Liver (tissue), 9 donors: Measurements from ENCODE around the gene CLEC4E. TPM values are rescaled to one million over a fixed set of nuclear protein-coding genes. Genes with fewer than 3 reads are reported as not detected.

Experiments
- DNase-seq: peaks from one replicate; pipeline ENCODE4 v3.0.0-alpha.2; 2017; ENCODE audit warnings: low spot score
- H3K27ac ChIP-seq, 2 donors: one replicate each; pipeline ENCODE4 v1.7.0; 2013; ENCODE audit warnings: inconsistent platforms in 2 of 2, low read length in 2 of 2, control low read depth in 1 of 2, low read depth in 1 of 2, mild to moderate bottlenecking in 1 of 2
- H3K27me3 ChIP-seq, 4 donors: one replicate each; pipeline versions ENCODE4 v1.6.1 to v1.7.0; 2013; ENCODE audit warnings: low read length in 3 of 4, inconsistent platforms in 1 of 4, mild to moderate bottlenecking in 1 of 4, moderate library complexity in 1 of 4; ENCODE audit not compliant: control insufficient read depth in 4 of 4, insufficient read depth in 4 of 4
- H3K36me3 ChIP-seq, 4 donors: one replicate each; pipeline versions ENCODE4 v1.6.1 to v1.7.0; 2013; ENCODE audit warnings: low read length in 3 of 4, mild to moderate bottlenecking in 3 of 4, low read depth in 1 of 4, moderate library complexity in 1 of 4; ENCODE audit not compliant: control insufficient read depth in 4 of 4, insufficient read depth in 3 of 4
- H3K4me1 ChIP-seq, 4 donors: one replicate each; pipeline versions ENCODE4 v1.6.1 to v1.7.0; 2013; ENCODE audit warnings: low read length in 3 of 4, mild to moderate bottlenecking in 3 of 4, moderate library complexity in 1 of 4; ENCODE audit not compliant: control insufficient read depth in 4 of 4, insufficient read depth in 4 of 4
- H3K4me3 ChIP-seq, 3 donors: one replicate each; pipeline versions ENCODE4 v1.6.1 to v1.7.0; 2013; ENCODE audit warnings: low read length in 3 of 3, control low read depth in 1 of 3, low read depth in 1 of 3, mild to moderate bottlenecking in 1 of 3
- H3K9ac ChIP-seq, 2 donors: one replicate each; pipeline ENCODE4 v1.7.0; 2013; ENCODE audit warnings: low read length in 2 of 2, mild to moderate bottlenecking in 2 of 2, moderate library complexity in 2 of 2, control low read depth in 1 of 2, low read depth in 1 of 2
- H3K9me3 ChIP-seq, 4 donors: one replicate each; pipeline versions ENCODE4 v1.6.1 to v1.7.0; 2013; ENCODE audit warnings: low read length in 3 of 4; ENCODE audit not compliant: control insufficient read depth in 4 of 4
- EGR1 ChIP-seq, 2 donors: IDR thresholded peaks; 2 replicates each; pipeline ENCODE4 v1.6.1; 2016 to 2018; ENCODE audit warnings: antibody characterized with exemption in 2 of 2, low read depth in 2 of 2
- FOXA1 ChIP-seq: IDR thresholded peaks from 2 replicates; pipeline ENCODE4 v1.6.1; 2016; ENCODE audit warnings: antibody characterized with exemption
- FOXA2 ChIP-seq: IDR thresholded peaks from 2 replicates; pipeline ENCODE4 v1.6.1; 2016; ENCODE audit warnings: antibody characterized with exemption
- GABPA ChIP-seq, 2 donors: IDR thresholded peaks in 1 of 2; conservative IDR thresholded peaks in 1 of 2; 2 replicates each; pipeline ENCODE4 v1.6.1; 2016; ENCODE audit warnings: antibody characterized with exemption in 2 of 2, mild to moderate bottlenecking in 1 of 2, moderate library complexity in 1 of 2
- HNF4A ChIP-seq, 2 donors: conservative IDR thresholded peaks; 2 replicates each; pipeline ENCODE4 v1.6.1; 2016; ENCODE audit warnings: antibody characterized with exemption in 2 of 2, mild to moderate bottlenecking in 2 of 2
- HNF4G ChIP-seq: IDR thresholded peaks from 2 replicates; pipeline ENCODE4 v1.6.1; 2016; ENCODE audit warnings: antibody characterized with exemption
- JUND ChIP-seq, 2 donors: IDR thresholded peaks; 2 replicates each; pipeline ENCODE4 v1.6.1; 2016; ENCODE audit warnings: antibody characterized with exemption in 2 of 2
- MAX ChIP-seq: IDR thresholded peaks from 2 replicates; pipeline ENCODE4 v1.6.1; 2016; ENCODE audit warnings: antibody characterized with exemption
- NR2F2 ChIP-seq: IDR thresholded peaks from 2 replicates; pipeline ENCODE4 v1.6.1; 2016; ENCODE audit warnings: antibody characterized with exemption
- RAD21 ChIP-seq, 2 donors: IDR thresholded peaks; 2 replicates each; pipeline ENCODE4 v1.6.1; 2016; ENCODE audit warnings: antibody characterized with exemption in 2 of 2, mild to moderate bottlenecking in 2 of 2
- REST ChIP-seq: IDR thresholded peaks from 2 replicates; pipeline ENCODE4 v1.6.1; 2016; ENCODE audit warnings: antibody characterized with exemption, mild to moderate bottlenecking
- RXRA ChIP-seq, 2 donors: IDR thresholded peaks; 2 replicates each; pipeline ENCODE4 v1.6.1; 2017 to 2018; ENCODE audit warnings: antibody characterized with exemption in 2 of 2, mild to moderate bottlenecking in 1 of 2
- SP1 ChIP-seq: IDR thresholded peaks from 2 replicates; pipeline ENCODE4 v1.6.1; 2018; ENCODE audit warnings: antibody characterized with exemption, mild to moderate bottlenecking
- TAF1 ChIP-seq: conservative IDR thresholded peaks from 2 replicates; pipeline ENCODE4 v1.6.1; 2016; ENCODE audit warnings: antibody characterized with exemption, mild to moderate bottlenecking
- YY1 ChIP-seq: IDR thresholded peaks from 2 replicates; pipeline ENCODE4 v1.6.1; 2016; ENCODE audit warnings: antibody characterized with exemption, mild to moderate bottlenecking
- WGBS: extraction: QIAGEN DNeasy Blood & Tissue Kit; methylation state at CpG from one replicate; pipeline ENCODE4 v1.1.7; 2013; 5-methylcytosine and 5-hydroxymethylcytosine counted together
- polyA plus RNA-seq, 2 donors: library from polyadenylated mRNA; stranded (reverse) in 1 of 2; unstranded in 1 of 2; fragments of 200-250 nt in 1 of 2; fragments of >200 nt in 1 of 2; fragmentation: Nextera tagmentation in 1 of 2; extraction: Ambion mirVana in 1 of 2; gene quantifications; one replicate each; pipeline versions ENCODE4 v1.2.1 to v1.2.3, GENCODE V29; 2013 to 2015
- total RNA-seq, 2 donors: library from RNA; depleted of rRNA; stranded (reverse); fragments of >200 nt; gene quantifications; one replicate each; pipeline ENCODE4 v1.2.3, GENCODE V29; 2014
- TF ChIP-seq, protein P1 (sequence below): fragments of 150-350 bp; IDR thresholded peaks from 2 replicates; pipeline ENCODE4 v1.5.1; 2017; ENCODE audit warnings: improper control_type of control experiment, low read depth, low read length; ENCODE audit not compliant: missing input control
- TF ChIP-seq, protein P2 (sequence below): IDR thresholded peaks from 2 replicates; pipeline ENCODE4 v1.6.1; 2016; ENCODE audit warnings: antibody characterized with exemption
- donor health status: healthy.
- donor health status: healthy.
- donor health status: healthy.
- donor health status: healthy.
- donor health status: healthy.

The CLEC4E gene
- total and polyA plus RNA-seq, 4 donors, result 0.05 to 2.9 (median 1.7) TPM

GRCh38 chr12:8584004-8584403 is 43.3 kb upstream of the CLEC4E start:
- H3K36me3 ChIP-seq, result no peaks in the 10 kb centered on the region
- H3K4me3 ChIP-seq, result no peak overlapping the region
- H3K9me3 ChIP-seq, result no peaks in the 10 kb centered on the region
- 85% methylated on average over 7 of the region's 7 CpGs for WGBS
- no peaks in the 10 kb centered on the region for H3K27me3 ChIP-seq
- peaks cover 3 to 9% (median 8%) of the 10 kb centered on the region in 4 donors for H3K4me1 ChIP-seq
- DNase-seq, result no peak
- H3K27ac ChIP-seq, result no peak overlapping the region
- TF ChIP-seq NR2F2, result no peak
- TF ChIP-seq HNF4A (conservative IDR thresholded peaks at IDR 0.05), result no peak
- TF ChIP-seq GABPA (IDR thresholded peaks at IDR 0.05 in 1 of 2, conservative IDR thresholded peaks at IDR 0.05 in 1 of 2), result no peak
- TF ChIP-seq SP1, result no peak
- TF ChIP-seq YY1, result no peak
- TF ChIP-seq FOXA1, result no peak
- no peak for TF ChIP-seq RAD21 (IDR thresholded peaks at IDR 0.05)
- no peak for TF ChIP-seq FOXA2
- no peak for TF ChIP-seq HNF4G
- no peak for TF ChIP-seq TAF1
- no peak for TF ChIP-seq EGR1 (IDR thresholded peaks at IDR 0.05; ENCODE audit: low read depth in 2 of 2)
- no peak for TF ChIP-seq MAX
- TF ChIP-seq RXRA (IDR thresholded peaks at IDR 0.05), result no peak
- TF ChIP-seq, protein P1, sequence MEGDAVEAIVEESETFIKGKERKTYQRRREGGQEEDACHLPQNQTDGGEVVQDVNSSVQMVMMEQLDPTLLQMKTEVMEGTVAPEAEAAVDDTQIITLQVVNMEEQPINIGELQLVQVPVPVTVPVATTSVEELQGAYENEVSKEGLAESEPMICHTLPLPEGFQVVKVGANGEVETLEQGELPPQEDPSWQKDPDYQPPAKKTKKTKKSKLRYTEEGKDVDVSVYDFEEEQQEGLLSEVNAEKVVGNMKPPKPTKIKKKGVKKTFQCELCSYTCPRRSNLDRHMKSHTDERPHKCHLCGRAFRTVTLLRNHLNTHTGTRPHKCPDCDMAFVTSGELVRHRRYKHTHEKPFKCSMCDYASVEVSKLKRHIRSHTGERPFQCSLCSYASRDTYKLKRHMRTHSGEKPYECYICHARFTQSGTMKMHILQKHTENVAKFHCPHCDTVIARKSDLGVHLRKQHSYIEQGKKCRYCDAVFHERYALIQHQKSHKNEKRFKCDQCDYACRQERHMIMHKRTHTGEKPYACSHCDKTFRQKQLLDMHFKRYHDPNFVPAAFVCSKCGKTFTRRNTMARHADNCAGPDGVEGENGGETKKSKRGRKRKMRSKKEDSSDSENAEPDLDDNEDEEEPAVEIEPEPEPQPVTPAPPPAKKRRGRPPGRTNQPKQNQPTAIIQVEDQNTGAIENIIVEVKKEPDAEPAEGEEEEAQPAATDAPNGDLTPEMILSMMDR, result no peak
- TF ChIP-seq, protein P2, sequence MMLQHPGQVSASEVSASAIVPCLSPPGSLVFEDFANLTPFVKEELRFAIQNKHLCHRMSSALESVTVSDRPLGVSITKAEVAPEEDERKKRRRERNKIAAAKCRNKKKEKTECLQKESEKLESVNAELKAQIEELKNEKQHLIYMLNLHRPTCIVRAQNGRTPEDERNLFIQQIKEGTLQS, result no peak
- no peak for TF ChIP-seq JUND (IDR thresholded peaks at IDR 0.05)
- no peak for TF ChIP-seq REST
- H3K9ac ChIP-seq, result no peak overlapping the region

- peaks cover 3 to 9% (median 8%) of the 10 kb centered on the region in 4 donors for H3K4me1 ChIP-seq
- H3K9me3 ChIP-seq, result no peaks in the 10 kb centered on the region
- H3K27ac ChIP-seq, result no peak overlapping the region
- TF ChIP-seq JUND (IDR thresholded peaks at IDR 0.05) (no peak), RXRA (IDR thresholded peaks at IDR 0.05) (peak in 1 of 2 donors; percentile 34), HNF4A (conservative IDR thresholded peaks at IDR 0.05) (peak in 1 of 2 donors; percentile 46)
- peak overlapping the region in 1 of 3 donors; percentile 23 for H3K4me3 ChIP-seq
- H3K9ac ChIP-seq, result no peak overlapping the region
- H3K36me3 ChIP-seq, result no peaks in the 10 kb centered on the region
- no peaks in the 10 kb centered on the region for H3K27me3 ChIP-seq
- 34% methylated on average over 9 of the region's 9 CpGs for WGBS
- DNase-seq, result no peak
Measured at GRCh38 chr12:8581098-8581784, 40.5 kb upstream of the CLEC4E start.
